Sigmoid colon (tissue), 4 donors: Measurements from ENCODE around the gene TMEM59.

Source experiments
- CTCF ChIP-seq, 4 experiments: fragments of 450-650 bp in 3 of 4; fragments of 200-600 bp in 1 of 4; IDR thresholded peaks; one replicate each; pipeline ENCODE4 v1.5.1; 2016 to 2019; ENCODE audit warnings: antibody characterized with exemption in 4 of 4, mild to moderate bottlenecking in 3 of 4, moderate library complexity in 2 of 4
- EP300 ChIP-seq, 4 donors: sonication (generic); formaldehyde crosslinking; IDR thresholded peaks; one replicate each; pipeline ENCODE4 v1.6.1; 2017; ENCODE audit warnings: antibody characterized with exemption in 4 of 4
- POLR2A ChIP-seq, 2 donors: fragments of 450-650 bp; IDR thresholded peaks; one replicate each; pipeline ENCODE4 v1.6.1; 2016; ENCODE audit warnings: antibody characterized with exemption in 2 of 2, mild to moderate bottlenecking in 2 of 2, moderate library complexity in 2 of 2

GRCh38 chr1:54080598-54081049 is 27.6 kb upstream of the TMEM59 start:
- TF ChIP-seq EP300 (IDR thresholded peaks at IDR 0.05) (no peak), CTCF (IDR thresholded peaks at IDR 0.05) (no peak), POLR2A (IDR thresholded peaks at IDR 0.05) (no peak)
